GM12864 (cell line): Measurements from ENCODE around the gene UBL7.
"Not testable (repeated sequence)": the region's sequence is repeated elsewhere in the genome, so short reads cannot be mapped to it uniquely, and the experiment has no call there.

ENCODE experiments used
- DNase-seq: peaks from one replicate; pipeline ENCODE4 v3.0.0-alpha.2; 2011; ENCODE audit warnings: low read depth
- H3K4me3 ChIP-seq: 2 replicates; pipeline ENCODE4 v1.5.1; 2011; ENCODE audit warnings: mild to moderate bottlenecking, low read depth, low read length, control low read depth
- TF ChIP-seq, protein P1 (sequence below): IDR thresholded peaks from 2 replicates; pipeline ENCODE4 v1.5.1; 2011; ENCODE audit warnings: low read depth, mild to moderate bottlenecking, moderate library complexity, low read length, control low read depth, inconsistent platforms; ENCODE audit errors: missing control alignments

The UBL7 gene

DNA sequence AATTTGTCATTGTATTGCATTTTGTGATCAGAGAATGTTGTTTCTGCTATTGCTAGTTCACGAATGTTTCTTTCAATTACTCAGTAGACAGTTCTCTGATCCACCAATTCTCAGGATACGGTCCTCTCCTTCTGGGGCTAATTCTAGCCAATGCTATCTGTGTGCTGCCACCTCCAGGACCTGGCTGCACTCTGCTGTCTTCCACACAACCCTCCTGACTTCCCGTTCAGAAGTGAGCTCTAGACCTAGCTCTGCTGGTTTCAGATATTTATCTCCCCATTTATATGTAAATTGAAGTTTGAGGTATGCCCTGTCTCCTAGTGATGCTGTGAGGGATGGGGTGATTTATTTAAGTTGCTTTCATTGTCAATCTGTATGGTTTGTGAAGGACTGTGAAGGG, 21.7 kb upstream of the UBL7 start:
- TF ChIP-seq, protein P1, sequence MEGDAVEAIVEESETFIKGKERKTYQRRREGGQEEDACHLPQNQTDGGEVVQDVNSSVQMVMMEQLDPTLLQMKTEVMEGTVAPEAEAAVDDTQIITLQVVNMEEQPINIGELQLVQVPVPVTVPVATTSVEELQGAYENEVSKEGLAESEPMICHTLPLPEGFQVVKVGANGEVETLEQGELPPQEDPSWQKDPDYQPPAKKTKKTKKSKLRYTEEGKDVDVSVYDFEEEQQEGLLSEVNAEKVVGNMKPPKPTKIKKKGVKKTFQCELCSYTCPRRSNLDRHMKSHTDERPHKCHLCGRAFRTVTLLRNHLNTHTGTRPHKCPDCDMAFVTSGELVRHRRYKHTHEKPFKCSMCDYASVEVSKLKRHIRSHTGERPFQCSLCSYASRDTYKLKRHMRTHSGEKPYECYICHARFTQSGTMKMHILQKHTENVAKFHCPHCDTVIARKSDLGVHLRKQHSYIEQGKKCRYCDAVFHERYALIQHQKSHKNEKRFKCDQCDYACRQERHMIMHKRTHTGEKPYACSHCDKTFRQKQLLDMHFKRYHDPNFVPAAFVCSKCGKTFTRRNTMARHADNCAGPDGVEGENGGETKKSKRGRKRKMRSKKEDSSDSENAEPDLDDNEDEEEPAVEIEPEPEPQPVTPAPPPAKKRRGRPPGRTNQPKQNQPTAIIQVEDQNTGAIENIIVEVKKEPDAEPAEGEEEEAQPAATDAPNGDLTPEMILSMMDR = no peak
- no peak for DNase-seq
- H3K4me3 ChIP-seq = no peak overlapping the region

DNA sequence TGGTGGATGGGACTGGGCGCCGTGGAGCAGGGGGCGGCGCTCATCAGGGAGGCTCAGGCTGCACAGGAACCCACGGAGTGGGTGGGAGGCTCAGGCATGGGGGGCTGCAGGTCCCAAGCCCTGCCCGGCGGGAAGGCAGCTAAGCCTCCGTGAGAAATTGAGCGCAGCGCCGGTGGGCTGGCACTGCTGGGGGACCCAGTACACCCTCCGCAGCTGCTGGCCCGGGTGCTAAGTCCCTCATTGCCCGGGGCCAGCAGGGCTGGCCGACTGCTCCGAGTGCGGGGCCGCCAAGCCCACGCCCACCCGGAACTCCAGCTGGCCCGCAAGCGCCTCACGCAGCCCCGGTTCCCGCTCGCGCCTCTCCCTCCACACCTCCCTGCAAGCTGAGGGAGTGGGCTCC, 19.4 kb upstream of the UBL7 start:
- H3K4me3 ChIP-seq, DNase-seq: not testable (repeated sequence)

DNA sequence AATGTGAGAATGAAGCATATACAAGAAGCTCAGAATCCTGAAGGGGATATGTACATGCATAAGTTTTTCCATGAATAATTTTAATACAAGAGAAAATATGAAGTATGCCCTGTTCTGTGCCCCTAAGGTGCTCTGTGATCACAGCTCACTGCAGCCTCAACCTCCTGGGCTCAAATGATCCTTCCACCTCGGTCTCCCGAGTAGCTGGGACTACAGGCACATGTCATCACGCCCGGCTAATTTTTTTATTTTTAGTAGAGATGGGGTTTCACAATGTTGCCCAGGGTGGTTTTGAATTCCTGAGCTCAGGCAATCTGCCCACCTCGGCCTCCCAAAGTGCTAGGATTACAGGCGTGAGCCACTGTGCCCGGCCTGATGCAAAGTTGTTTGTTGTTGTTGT, 10.7 kb upstream of the UBL7 start:
- H3K4me3 ChIP-seq, DNase-seq: not testable (repeated sequence)

DNA sequence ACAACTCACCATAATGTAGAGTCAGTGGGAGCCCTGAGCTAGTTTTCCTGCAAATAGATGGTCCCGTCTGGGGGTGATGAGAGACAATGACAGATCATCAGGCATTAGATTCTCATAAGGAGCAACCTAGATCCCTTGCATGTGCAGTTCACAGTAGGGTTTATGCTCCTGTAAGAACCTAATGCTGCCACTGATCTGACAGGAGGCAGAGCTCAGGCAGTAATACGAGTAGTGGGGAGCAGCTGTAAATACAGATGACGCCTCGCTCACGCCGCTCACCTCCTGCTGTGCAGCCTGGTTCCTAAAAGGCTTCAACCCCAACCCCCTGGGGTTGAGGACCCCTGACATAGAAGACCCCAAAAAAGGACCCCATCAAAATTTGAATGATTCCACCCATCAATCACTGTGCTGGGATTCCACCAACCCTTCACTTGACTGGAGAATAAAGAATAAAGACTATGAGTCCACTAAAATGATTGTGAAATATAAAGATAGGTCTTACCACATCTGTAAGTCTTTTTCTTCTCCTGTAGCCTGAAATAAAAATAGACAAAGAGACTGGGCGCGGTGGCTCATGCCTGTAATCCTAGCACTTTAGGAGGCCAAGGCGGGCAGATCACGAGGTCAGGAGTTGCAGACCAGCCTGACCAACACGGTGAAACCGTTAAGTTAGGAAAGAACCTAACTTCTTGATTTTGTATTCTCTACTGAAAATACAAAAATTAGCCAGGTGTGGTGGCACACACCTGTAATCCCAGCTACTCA, 9.9 kb upstream of the UBL7 start:
- DNase-seq = no peak
- TF ChIP-seq, protein P1 = no peak
- no peak overlapping the region for H3K4me3 ChIP-seq

DNA sequence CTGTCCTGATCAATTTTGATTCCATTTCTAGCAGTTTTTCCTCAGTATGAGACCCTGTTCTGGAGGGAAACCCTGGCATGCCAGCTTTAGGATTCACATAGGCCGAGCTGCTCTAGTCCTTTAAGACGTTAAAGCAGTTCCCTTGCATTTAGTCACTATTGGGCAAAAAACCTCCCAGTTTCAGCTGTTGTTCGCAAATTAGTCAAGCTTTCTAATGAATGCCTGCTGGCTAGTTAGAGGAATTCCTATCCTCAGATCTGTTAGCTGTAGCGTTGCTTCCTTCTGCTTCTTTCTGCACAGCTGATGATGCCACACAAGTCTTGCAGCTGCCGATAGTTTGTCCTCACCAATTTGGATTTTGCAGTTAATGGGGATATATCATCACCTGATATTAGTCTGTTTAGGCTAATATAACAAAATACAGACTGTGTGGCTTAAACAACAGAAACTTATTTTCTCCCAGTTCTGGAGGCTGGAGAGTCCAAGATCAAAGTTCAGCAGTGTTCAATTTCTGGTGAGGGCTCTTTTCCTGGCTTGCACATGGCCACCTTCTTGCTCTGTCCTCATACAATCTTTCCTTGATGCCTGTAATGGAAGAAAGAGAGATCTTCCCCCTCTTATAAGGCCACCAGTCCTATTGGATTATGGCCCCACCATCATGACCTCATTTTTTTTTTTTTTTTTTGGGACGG, 7.5 kb upstream of the UBL7 start:
- TF ChIP-seq, protein P1 = no peak
- DNase-seq = no peak
- H3K4me3 ChIP-seq = no peak overlapping the region

DNA sequence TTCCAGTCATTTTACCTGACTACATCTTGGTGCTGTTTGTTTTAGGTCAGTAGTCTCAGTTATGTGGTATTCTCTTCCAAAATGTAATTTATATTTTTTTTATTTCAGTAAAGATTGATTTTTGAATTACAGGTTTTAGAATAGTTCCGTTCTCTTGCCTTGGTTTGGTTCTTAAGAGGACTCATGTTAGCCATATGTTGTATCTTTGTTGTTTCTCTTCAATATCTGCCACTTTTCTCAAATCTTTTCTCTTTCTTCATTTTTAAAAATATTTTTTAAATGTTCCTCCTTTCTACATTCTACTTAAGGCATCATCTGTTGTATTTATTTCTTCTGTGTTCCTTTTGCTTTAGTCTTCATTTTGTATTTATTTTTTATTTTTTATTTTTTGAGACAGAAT, 5.6 kb upstream of the UBL7 start:
- no peak for DNase-seq
- no peak overlapping the region for H3K4me3 ChIP-seq
- TF ChIP-seq, protein P1 = no peak

DNA sequence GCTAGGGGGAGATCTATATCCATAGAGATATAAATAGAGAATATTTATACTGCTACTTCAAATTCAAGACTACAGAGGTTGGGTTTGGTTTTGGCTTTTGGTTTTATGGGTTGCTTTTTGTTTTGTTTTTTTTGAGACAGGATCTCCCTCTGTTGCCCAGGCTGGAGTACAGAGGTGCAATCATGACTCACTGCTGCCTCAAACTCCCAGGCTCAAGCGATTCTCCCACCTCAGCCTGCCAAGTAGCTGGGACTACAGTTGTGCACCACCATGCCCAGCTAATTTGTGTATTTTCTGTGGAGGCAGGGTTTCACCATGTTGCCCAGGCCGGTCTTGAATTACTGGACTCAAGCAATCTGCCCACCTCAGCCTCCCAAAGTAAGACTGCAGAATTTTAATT, 3.9 kb upstream of the UBL7 start:
- no peak for DNase-seq
- no peak overlapping the region for H3K4me3 ChIP-seq
- TF ChIP-seq, protein P1 = no peak

DNA sequence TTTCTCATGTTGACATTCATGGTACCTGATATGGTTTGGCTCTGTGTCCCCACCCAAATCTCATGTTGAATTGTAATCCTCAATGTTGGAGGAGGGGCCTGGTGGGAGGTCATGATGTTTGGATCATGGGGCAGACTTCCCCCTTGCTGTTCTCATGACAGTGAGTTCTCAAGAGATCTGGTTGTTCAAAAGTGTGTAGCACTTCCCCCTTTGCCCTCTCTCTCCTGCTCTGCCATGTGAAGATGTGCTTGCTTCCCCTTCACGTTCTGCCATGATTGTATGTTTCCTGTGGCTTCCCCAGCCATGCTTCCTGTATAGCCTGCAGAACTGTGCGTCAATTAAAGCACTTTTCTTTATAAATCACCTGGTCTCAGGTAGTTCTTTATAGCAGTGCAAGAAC, 3.3 kb upstream of the UBL7 start:
- TF ChIP-seq, protein P1 = no peak
- peak; percentile 29 for DNase-seq
- no peak overlapping the region; the same call in 1 of the 2 replicates for H3K4me3 ChIP-seq
